ENCODE results near the gene A2M. TPM values are rescaled to one million over a fixed set of nuclear protein-coding genes. Genes with fewer than 3 reads are reported as not detected.

The A2M gene
- total and polyA plus RNA-seq, 9 of the 15 experiments (the other 6 are each of a cell fraction or from before 2014, with no cell fraction given), result 0.08 to 2.3 TPM; not detected in 7

GRCh38 chr12:9074484-9075137, 41.1 kb downstream of the A2M start:
- ChIA-PET CTCF (ENCODE audit: low intra/inter-chr PET ratio) (no interaction called here), POLR2A (no interaction called here)
- H3K4me3 ChIP-seq, result no peak overlapping the region
- H3K4me2 ChIP-seq (ENCODE audit: insufficient read depth, low read length), result no peak overlapping the region
- no peaks in the 10 kb centered on the region for H3K4me1 ChIP-seq (replicated peaks in 1 of 2; ENCODE audit: control insufficient read depth in 2 of 2, insufficient read depth in 2 of 2, low read length in 2 of 2)
- intact Hi-C loops (cut with micrococcal nuclease) (no loop called here), in situ Hi-C loops (cut with MboI) (no loop called here)
- TF ChIP-seq EGR1 (conservative IDR thresholded peaks at IDR 0.05), result no peak
- no peak for TF ChIP-seq ZNF695 (CRISPR knock-in tag; IDR thresholded peaks at IDR 0.05)
- TF ChIP-seq CBFA2T2 (conservative IDR thresholded peaks at IDR 0.05), result no peak
- no peak for TF ChIP-seq HCFC1 (IDR thresholded peaks at IDR 0.05; ENCODE audit: low read depth, low read length)
- no peak for TF ChIP-seq DEAF1 (CRISPR knock-in tag; IDR thresholded peaks at IDR 0.05)
- no peak for TF ChIP-seq ZFP1 (CRISPR knock-in tag; IDR thresholded peaks at IDR 0.05)
- no peak for TF ChIP-seq HOMEZ (CRISPR knock-in tag; IDR thresholded peaks at IDR 0.05)
- TF ChIP-seq ERF (CRISPR knock-in tag; IDR thresholded peaks at IDR 0.05), result no peak
- TF ChIP-seq SMARCC2 (IDR thresholded peaks at IDR 0.05; ENCODE audit: low read depth), result no peak
- no peaks in the 10 kb centered on the region for H3K27me3 ChIP-seq (ENCODE audit: control insufficient read depth in 2 of 2, insufficient read depth in 2 of 2, low read length in 2 of 2)
- under 1% methylated on average over 10 of the region's 10 CpGs for WGBS (ENCODE audit: insufficient coverage, low coverage, missing lambda C conversion rate)
- no peaks in the 10 kb centered on the region for H3K36me3 ChIP-seq (ENCODE audit: control insufficient read depth, insufficient read depth, low read length)
- no peaks in the 10 kb centered on the region for H4K20me1 ChIP-seq (replicated peaks; ENCODE audit: control insufficient read depth, insufficient read depth, low read length)
- H3K9me1 ChIP-seq (ENCODE audit: control insufficient read depth, insufficient read depth, low read length), result no peaks in the 10 kb centered on the region
- BruUV-seq (replicated peaks), result no TSS peak
- no peak overlapping the region for H3K27ac ChIP-seq (ENCODE audit: extremely low read depth, low read depth, low read length)
- H3K9ac ChIP-seq (ENCODE audit: insufficient read depth in 1 of 2, low read depth in 2 of 2, low read length in 2 of 2), result no peak overlapping the region
- FAIRE-seq, result no peak
- DNase-seq (ENCODE audit: extremely low read depth in 1 of 4, low spot score in 3 of 4), result no peak
- H2AFZ ChIP-seq (ENCODE audit: low read depth, low read length), result no peak overlapping the region
- H3K9me3 ChIP-seq (replicated peaks; ENCODE audit: control insufficient read depth, insufficient read depth, low read depth, low read length), result no peaks in the 10 kb centered on the region
- no peaks in the 10 kb centered on the region for H3K79me2 ChIP-seq (ENCODE audit: control insufficient read depth, insufficient read depth, low read length)
- ATAC-seq, result no peak

Data from K562 (cell line).